Bronchial epithelial cell (primary cell): ENCODE data around the gene MED23. TPM values are rescaled to one million over a fixed set of nuclear protein-coding genes. Genes with fewer than 3 reads are reported as not detected.
A peak's percentile ranks its signal among the peaks of the same experiment; 100 is the strongest.

ENCODE experiments used
- DNase-seq: peaks from one replicate; pipeline ENCODE4 v3.0.0-alpha.2; 2010; ENCODE audit warnings: low read depth
- FAIRE-seq: peaks from 2 replicates; lab custom pipeline; 2011; peaks lifted over from hg19 to GRCh38; lab: Jason Lieb, UNC
- H3K27me3 ChIP-seq: 2 replicates; pipeline ENCODE4 v1.5.1; 2011; ENCODE audit warnings: low read length; ENCODE audit not compliant: control insufficient read depth, insufficient read depth
- H3K36me3 ChIP-seq: 2 replicates; pipeline ENCODE4 v1.5.1; 2011; ENCODE audit warnings: low read length; ENCODE audit not compliant: control insufficient read depth, insufficient read depth
- H3K4me3 ChIP-seq: 2 replicates; pipeline ENCODE4 v1.5.1; 2011; ENCODE audit warnings: mild to moderate bottlenecking, low read depth, low read length, control low read depth
- CTCF ChIP-seq: IDR thresholded peaks from 2 replicates; pipeline ENCODE4 v1.5.1; 2011; ENCODE audit warnings: mild to moderate bottlenecking, moderate library complexity, low read length, control low read depth, inconsistent platforms; ENCODE audit not compliant: insufficient read depth, severe bottlenecking
- total RNA-seq: library from RNA; depleted of rRNA; stranded (reverse); fragments of >200 nt; gene quantifications from 2 replicates; pipeline ENCODE4 v1.2.1, GENCODE V29; 2014

Gene MED23
- 19.5 and 20.1 TPM in 2 replicates for total RNA-seq

GRCh38 chr6:131627724-131628682, at the start of gene MED23:
Gene MED23, minus strand, starts transcription at chr6:131628242. Its CDS starts 193 bp downstream, at chr6:131628049.
- Histone ChIP-seq H3K4me3 (peak within 1 kb of the TSS; percentile 66), H3K36me3 (peaks cover 6% of the 10 kb centered on the region), H3K27me3 (no peaks in the 10 kb centered on the region)
- TF ChIP-seq CTCF: peak; percentile 99
- no peak for FAIRE-seq
- DNase-seq: peak; percentile 87

- TF ChIP-seq CTCF: no peak
- H3K4me3 ChIP-seq: no peak overlapping the region
- FAIRE-seq: no peak
- DNase-seq: no peak
- H3K36me3 ChIP-seq: no peaks in the 10 kb centered on the region
- H3K27me3 ChIP-seq: no peaks in the 10 kb centered on the region
Measured at GRCh38 chr6:131673184-131673583, 45.1 kb upstream of the MED23 start.

GRCh38 chr6:131669891-131670290, 41.8 kb upstream of the MED23 start:
- no peak for FAIRE-seq
- H3K27me3 ChIP-seq: no peaks in the 10 kb centered on the region
- TF ChIP-seq CTCF: no peak
- no peak overlapping the region for H3K4me3 ChIP-seq
- DNase-seq: no peak
- H3K36me3 ChIP-seq: no peaks in the 10 kb centered on the region

- DNase-seq (no peak), FAIRE-seq (no peak)
- no peak overlapping the region for H3K4me3 ChIP-seq
- no peaks in the 10 kb centered on the region for H3K36me3 ChIP-seq
- H3K27me3 ChIP-seq: no peaks in the 10 kb centered on the region
- TF ChIP-seq CTCF: no peak
Measured at GRCh38 chr6:131663578-131664165, 35.6 kb upstream of the MED23 start.

GRCh38 chr6:131660195-131660594, 32.2 kb upstream of the MED23 start:
- Histone ChIP-seq H3K4me3 (no peak overlapping the region), H3K27me3 (no peaks in the 10 kb centered on the region), H3K36me3 (no peaks in the 10 kb centered on the region)
- DNase-seq (peak; percentile 85), FAIRE-seq (peak; percentile 75)
- no peak for TF ChIP-seq CTCF
